Gastroesophageal sphincter (tissue), 3 donors: Measurements from ENCODE around the gene XPNPEP2.

Experiments
- POLR2AphosphoS5 ChIP-seq: sonication (generic); formaldehyde crosslinking; IDR thresholded peaks from one replicate; pipeline ENCODE4 v1.6.1; 2017; ENCODE audit warnings: antibody characterized with exemption
- TF ChIP-seq, protein P1 (sequence below), 4 experiments: fragments of 200-600 bp in 2 of 4; fragments of 450-650 bp in 2 of 4; sonication (generic) in 1 of 4; IDR thresholded peaks; one replicate each; pipeline ENCODE4 v1.5.1; 2017 to 2019; ENCODE audit warnings: antibody characterized with exemption in 4 of 4, mild to moderate bottlenecking in 2 of 4, moderate library complexity in 2 of 4

DNA sequence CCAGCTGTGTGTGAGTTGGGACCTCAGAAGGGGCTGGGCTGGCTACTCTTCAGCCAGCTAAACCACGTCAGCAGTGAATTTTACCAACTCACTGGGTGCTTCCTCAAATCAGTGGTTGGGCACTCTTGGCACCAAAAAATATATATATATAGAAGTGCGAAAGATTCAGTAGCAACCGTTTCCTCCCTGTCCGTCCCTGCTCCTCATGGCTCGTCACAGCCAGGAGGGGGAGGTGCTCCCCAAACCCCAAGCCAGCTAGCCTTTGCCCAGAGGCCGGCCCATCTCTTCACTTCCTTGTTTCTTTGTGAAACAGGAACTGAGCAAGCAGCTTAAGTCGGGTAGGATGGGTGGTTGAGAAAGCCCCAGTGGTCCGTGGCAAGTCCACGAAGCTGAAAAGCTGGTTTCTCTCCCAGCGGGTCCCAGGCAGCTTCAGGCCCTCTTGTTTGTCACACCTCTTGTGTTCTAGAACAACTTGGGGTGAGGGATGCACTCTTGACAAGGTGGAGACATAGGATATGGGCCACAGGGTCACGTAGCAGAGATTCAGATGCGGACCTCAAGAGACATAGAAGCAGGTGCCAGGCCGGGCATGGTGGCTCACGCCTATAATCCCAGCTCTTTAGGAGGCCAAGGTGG is 34.1 kb downstream of the XPNPEP2 start:
- no peak for TF ChIP-seq POLR2AphosphoS5
- TF ChIP-seq, protein P1, sequence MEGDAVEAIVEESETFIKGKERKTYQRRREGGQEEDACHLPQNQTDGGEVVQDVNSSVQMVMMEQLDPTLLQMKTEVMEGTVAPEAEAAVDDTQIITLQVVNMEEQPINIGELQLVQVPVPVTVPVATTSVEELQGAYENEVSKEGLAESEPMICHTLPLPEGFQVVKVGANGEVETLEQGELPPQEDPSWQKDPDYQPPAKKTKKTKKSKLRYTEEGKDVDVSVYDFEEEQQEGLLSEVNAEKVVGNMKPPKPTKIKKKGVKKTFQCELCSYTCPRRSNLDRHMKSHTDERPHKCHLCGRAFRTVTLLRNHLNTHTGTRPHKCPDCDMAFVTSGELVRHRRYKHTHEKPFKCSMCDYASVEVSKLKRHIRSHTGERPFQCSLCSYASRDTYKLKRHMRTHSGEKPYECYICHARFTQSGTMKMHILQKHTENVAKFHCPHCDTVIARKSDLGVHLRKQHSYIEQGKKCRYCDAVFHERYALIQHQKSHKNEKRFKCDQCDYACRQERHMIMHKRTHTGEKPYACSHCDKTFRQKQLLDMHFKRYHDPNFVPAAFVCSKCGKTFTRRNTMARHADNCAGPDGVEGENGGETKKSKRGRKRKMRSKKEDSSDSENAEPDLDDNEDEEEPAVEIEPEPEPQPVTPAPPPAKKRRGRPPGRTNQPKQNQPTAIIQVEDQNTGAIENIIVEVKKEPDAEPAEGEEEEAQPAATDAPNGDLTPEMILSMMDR (IDR thresholded peaks at IDR 0.05) = no peak
